ENCODE results near the gene NEK4. TPM values are rescaled to one million over a fixed set of nuclear protein-coding genes. Genes with fewer than 3 reads are reported as not detected.

Gene NEK4
- total RNA-seq, 1 experiment from 2014 or later, result 22.0 TPM

- Histone ChIP-seq H3K36me3 (ENCODE audit: insufficient read depth, low read length, poor library complexity, severe bottlenecking) (no peaks in the 10 kb centered on the region), H3K4me1 (ENCODE audit: insufficient read depth, low read length, poor library complexity, severe bottlenecking) (no peaks in the 10 kb centered on the region), H3K9me3 (ENCODE audit: low read depth, low read length, poor library complexity, severe bottlenecking) (no peaks in the 10 kb centered on the region), H3K4me3 (ENCODE audit: low read depth, low read length, poor library complexity, severe bottlenecking) (no peak overlapping the region), H3K27me3 (replicated peaks; ENCODE audit: insufficient read depth, low read depth, low read length, poor library complexity) (no peaks in the 10 kb centered on the region), H3K27ac (ENCODE audit: low read depth, low read length, poor library complexity, severe bottlenecking) (no peak overlapping the region)
- TF ChIP-seq, protein P1, sequence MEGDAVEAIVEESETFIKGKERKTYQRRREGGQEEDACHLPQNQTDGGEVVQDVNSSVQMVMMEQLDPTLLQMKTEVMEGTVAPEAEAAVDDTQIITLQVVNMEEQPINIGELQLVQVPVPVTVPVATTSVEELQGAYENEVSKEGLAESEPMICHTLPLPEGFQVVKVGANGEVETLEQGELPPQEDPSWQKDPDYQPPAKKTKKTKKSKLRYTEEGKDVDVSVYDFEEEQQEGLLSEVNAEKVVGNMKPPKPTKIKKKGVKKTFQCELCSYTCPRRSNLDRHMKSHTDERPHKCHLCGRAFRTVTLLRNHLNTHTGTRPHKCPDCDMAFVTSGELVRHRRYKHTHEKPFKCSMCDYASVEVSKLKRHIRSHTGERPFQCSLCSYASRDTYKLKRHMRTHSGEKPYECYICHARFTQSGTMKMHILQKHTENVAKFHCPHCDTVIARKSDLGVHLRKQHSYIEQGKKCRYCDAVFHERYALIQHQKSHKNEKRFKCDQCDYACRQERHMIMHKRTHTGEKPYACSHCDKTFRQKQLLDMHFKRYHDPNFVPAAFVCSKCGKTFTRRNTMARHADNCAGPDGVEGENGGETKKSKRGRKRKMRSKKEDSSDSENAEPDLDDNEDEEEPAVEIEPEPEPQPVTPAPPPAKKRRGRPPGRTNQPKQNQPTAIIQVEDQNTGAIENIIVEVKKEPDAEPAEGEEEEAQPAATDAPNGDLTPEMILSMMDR (conservative IDR thresholded peaks at IDR 0.05; ENCODE audit: low read depth, low read length), result no peak
- no peak for TF ChIP-seq EZH2 (IDR thresholded peaks at IDR 0.05; ENCODE audit: borderline replicate concordance, low read depth, low read length, poor library complexity, severe bottlenecking)
- intact Hi-C loops (cut with micrococcal nuclease; ENCODE audit: unreplicated experiment), result no loop called here
- CTCF ChIA-PET, result no interaction called here
- POLR2A ChIA-PET (ENCODE audit: low non-redundant PET), result no interaction called here
- BruUV-seq (replicated peaks), result no TSS peak
- DNase-seq (ENCODE audit: low spot score), result peak; percentile 2
Measured at GRCh38 chr3:52774901-52775864, 4.4 kb upstream of the NEK4 start.

GRCh38 chr3:52774066-52774713, 3.5 kb upstream of the NEK4 start:
- CTCF ChIA-PET, result no interaction called here
- intact Hi-C loops (cut with micrococcal nuclease; ENCODE audit: unreplicated experiment), result no loop called here
- Histone ChIP-seq H3K4me3 (ENCODE audit: low read depth, low read length, poor library complexity, severe bottlenecking) (no peak overlapping the region), H3K9me3 (ENCODE audit: low read depth, low read length, poor library complexity, severe bottlenecking) (no peaks in the 10 kb centered on the region), H3K36me3 (ENCODE audit: insufficient read depth, low read length, poor library complexity, severe bottlenecking) (no peaks in the 10 kb centered on the region), H3K27ac (ENCODE audit: low read depth, low read length, poor library complexity, severe bottlenecking) (no peak overlapping the region), H3K27me3 (replicated peaks; ENCODE audit: insufficient read depth, low read depth, low read length, poor library complexity) (no peaks in the 10 kb centered on the region), H3K4me1 (ENCODE audit: insufficient read depth, low read length, poor library complexity, severe bottlenecking) (no peaks in the 10 kb centered on the region)
- DNase-seq (ENCODE audit: low spot score), result no peak
- POLR2A ChIA-PET (ENCODE audit: low non-redundant PET), result no interaction called here
- TF ChIP-seq, protein P1 (conservative IDR thresholded peaks at IDR 0.05; ENCODE audit: low read depth, low read length), result no peak
- TF ChIP-seq EZH2 (IDR thresholded peaks at IDR 0.05; ENCODE audit: borderline replicate concordance, low read depth, low read length, poor library complexity, severe bottlenecking), result no peak
- BruUV-seq (replicated peaks), result no TSS peak

GRCh38 chr3:52773361-52774065, 2.8 kb upstream of the NEK4 start:
- no peaks in the 10 kb centered on the region for H3K9me3 ChIP-seq (ENCODE audit: low read depth, low read length, poor library complexity, severe bottlenecking)
- no peak for DNase-seq (ENCODE audit: low spot score)
- TF ChIP-seq, protein P1 (conservative IDR thresholded peaks at IDR 0.05; ENCODE audit: low read depth, low read length), result no peak
- TF ChIP-seq EZH2 (IDR thresholded peaks at IDR 0.05; ENCODE audit: borderline replicate concordance, low read depth, low read length, poor library complexity, severe bottlenecking), result no peak
- H3K27me3 ChIP-seq (replicated peaks; ENCODE audit: insufficient read depth, low read depth, low read length, poor library complexity), result no peaks in the 10 kb centered on the region
- BruUV-seq (replicated peaks), result no TSS peak
- CTCF ChIA-PET, result no interaction called here
- intact Hi-C loops (cut with micrococcal nuclease; ENCODE audit: unreplicated experiment), result no loop called here
- POLR2A ChIA-PET (ENCODE audit: low non-redundant PET), result no interaction called here
- H3K36me3 ChIP-seq (ENCODE audit: insufficient read depth, low read length, poor library complexity, severe bottlenecking), result no peaks in the 10 kb centered on the region
- H3K27ac ChIP-seq (ENCODE audit: low read depth, low read length, poor library complexity, severe bottlenecking), result no peak overlapping the region
- H3K4me1 ChIP-seq (ENCODE audit: insufficient read depth, low read length, poor library complexity, severe bottlenecking), result no peaks in the 10 kb centered on the region
- H3K4me3 ChIP-seq (ENCODE audit: low read depth, low read length, poor library complexity, severe bottlenecking), result no peak overlapping the region
